HCT116 (cell line): ENCODE data around the gene CYTH2. TPM values are rescaled to one million over a fixed set of nuclear protein-coding genes. Genes with fewer than 3 reads are reported as not detected.

Experiments
- ATAC-seq: fragments of 200-7000 bp; cut with Tn5 transposase; 2 replicates; pipeline ENCODE4 v1.9.1; 2020; ENCODE audit warnings: mild to moderate bottlenecking, moderate library complexity
- BruUV-seq: library from RNA; stranded (reverse); fragments of 400-500 nt; replicated peaks from 2 replicates; lab custom pipeline; 2021; lab: Mats Ljungman, UMichigan
- CTCF ChIA-PET: fragments of 300-600 bp; sonication (Branson Sonifier 250); formaldehyde crosslinking; loops from one replicate; lab custom pipeline; 2021; ENCODE audit warnings: antibody characterized with exemption; lab: Charles Lee
- POLR2A ChIA-PET: fragments of 300-600, 350-600 bp; sonication (Branson Sonifier 250); formaldehyde crosslinking; loops from one replicate; lab custom pipeline; 2021; ENCODE audit warnings: antibody characterized with exemption; lab: Charles Lee
- RAD21 ChIA-PET, 2 experiments: fragments of 300-600 bp; sonication (Branson Sonifier 250); formaldehyde crosslinking; loops; one replicate each; lab custom pipeline; 2023; ENCODE audit warnings: low total read pairs in 2 of 2; ENCODE audit not compliant: uncharacterized antibody in 2 of 2, unreplicated experiment in 2 of 2, low non-redundant PET in 1 of 2; lab: Charles Lee
- DNase-seq: peaks from one replicate; pipeline ENCODE4 v3.0.0-alpha.2; 2010; ENCODE audit warnings: low read depth, low spot score
- H2AFZ ChIP-seq: fragments of 200-600 bp; shearing (Covaris generic), sonication (generic); 2 replicates; pipeline ENCODE4 v1.6.1; 2017; ENCODE audit warnings: low read depth, mixed run types, mixed read lengths, antibody characterized with exemption, low read length; ENCODE audit not compliant: poor library complexity, severe bottlenecking
- H3K27ac ChIP-seq: 2 replicates; pipeline ENCODE4 v1.5.1; 2012; ENCODE audit warnings: low read depth, low read length
- H3K27me3 ChIP-seq: fragments of 200-600 bp; sonication (generic); 2 replicates; pipeline ENCODE4 v1.6.1; 2016; ENCODE audit warnings: mixed run types, low read length, mixed read lengths; ENCODE audit not compliant: insufficient read depth
- H3K36me3 ChIP-seq, 2 experiments: fragments of 200-500 bp in 1 of 2; fragments of 200-600 bp in 1 of 2; sonication (Bioruptor generic) in 1 of 2; sonication (generic) in 1 of 2; 2 replicates each; pipeline versions ENCODE4 v1.5.1 to v1.6.1; 2014 to 2016; ENCODE audit warnings: low read length in 2 of 2, inconsistent platforms in 1 of 2, mixed read lengths in 1 of 2, mixed run types in 1 of 2; ENCODE audit not compliant: insufficient read depth in 2 of 2, control insufficient read depth in 1 of 2
- H3K4me1 ChIP-seq, 2 experiments: fragments of 200-600 bp in 1 of 2; sonication (generic) in 1 of 2; 2 replicates each; pipeline versions ENCODE4 v1.5.1 to v1.6.1; 2012 to 2017; ENCODE audit warnings: low read length in 2 of 2, inconsistent platforms in 1 of 2, mild to moderate bottlenecking in 1 of 2, mixed read lengths in 1 of 2, mixed run types in 1 of 2, moderate library complexity in 1 of 2; ENCODE audit not compliant: insufficient read depth in 2 of 2, control insufficient read depth in 1 of 2
- H3K4me2 ChIP-seq: fragments of 200-600 bp; sonication (generic); 2 replicates; pipeline ENCODE4 v1.6.1; 2017; ENCODE audit warnings: mixed run types, low read length, mixed read lengths
- H3K4me3 ChIP-seq, 2 experiments: fragments of 200-600 bp in 1 of 2; sonication (generic) in 1 of 2; replicated peaks in 1 of 2; 2 replicates each; pipeline ENCODE4 v1.5.1; 2011 to 2016; ENCODE audit warnings: low read length in 2 of 2, control low read depth in 1 of 2, low read depth in 1 of 2, mild to moderate bottlenecking in 1 of 2, mixed read lengths in 1 of 2, mixed run types in 1 of 2
- H3K79me2 ChIP-seq: fragments of 200-600 bp; sonication (generic); 2 replicates; pipeline ENCODE4 v1.6.1; 2017; ENCODE audit warnings: mild to moderate bottlenecking, mixed run types, low read length, moderate library complexity, mixed read lengths; ENCODE audit not compliant: insufficient read depth
- H3K9ac ChIP-seq: fragments of 200-600 bp; sonication (generic); 2 replicates; pipeline ENCODE4 v1.6.1; 2016; ENCODE audit warnings: low read length, mixed read lengths
- H3K9me2 ChIP-seq: fragments of 200-600 bp; sonication (generic), shearing (Covaris generic); 2 replicates; pipeline ENCODE4 v1.6.1; 2017; ENCODE audit warnings: mixed run types, mild to moderate bottlenecking, moderate library complexity; ENCODE audit not compliant: insufficient read depth
- H3K9me3 ChIP-seq, 2 experiments: fragments of 200-500 bp in 1 of 2; fragments of 200-600 bp in 1 of 2; sonication (Bioruptor generic) in 1 of 2; sonication (generic) in 1 of 2; 2 replicates each; pipeline ENCODE4 v1.6.1; 2014 to 2017; ENCODE audit warnings: low read length in 2 of 2, mixed read lengths in 2 of 2, inconsistent platforms in 1 of 2, low read depth in 1 of 2, mild to moderate bottlenecking in 1 of 2, mixed run types in 1 of 2, moderate library complexity in 1 of 2; ENCODE audit not compliant: control insufficient read depth in 1 of 2, insufficient read depth in 1 of 2
- H4K20me1 ChIP-seq: fragments of 200-600 bp; sonication (generic), shearing (Covaris generic); 2 replicates; pipeline ENCODE4 v1.6.1; 2017; ENCODE audit warnings: mixed run types, mild to moderate bottlenecking, moderate library complexity; ENCODE audit not compliant: insufficient read depth
- ATF3 ChIP-seq: IDR thresholded peaks from 2 replicates; pipeline ENCODE4 v1.6.1; 2012
- CBX3 ChIP-seq: IDR thresholded peaks from 2 replicates; pipeline ENCODE4 v1.6.1; 2012; ENCODE audit warnings: low read depth
- CEBPB ChIP-seq: IDR thresholded peaks from 2 replicates; pipeline ENCODE4 v1.6.1; 2012; ENCODE audit warnings: low read depth
- EGR1 ChIP-seq: IDR thresholded peaks from 2 replicates; pipeline ENCODE4 v1.6.1; 2012; ENCODE audit warnings: low read depth
- ELF1 ChIP-seq: IDR thresholded peaks from 2 replicates; pipeline ENCODE4 v1.6.1; 2012; ENCODE audit warnings: low read depth, borderline replicate concordance
- EZH2phosphoT487 ChIP-seq: fragments of 200-600 bp; IDR thresholded peaks from 2 replicates; pipeline ENCODE4 v1.6.1; 2018; ENCODE audit warnings: antibody characterized with exemption, borderline replicate concordance
- MAX ChIP-seq: IDR thresholded peaks from 2 replicates; pipeline ENCODE4 v1.6.1; 2012
- POLR2A ChIP-seq: IDR thresholded peaks from 2 replicates; pipeline ENCODE4 v1.7.0; 2011; ENCODE audit warnings: borderline replicate concordance; ENCODE audit not compliant: insufficient read depth, insufficient read length; ENCODE audit errors: extremely low read depth
- SRF ChIP-seq: IDR thresholded peaks from 2 replicates; pipeline ENCODE4 v1.6.1; 2012; ENCODE audit warnings: low read depth
- YY1 ChIP-seq: IDR thresholded peaks from 2 replicates; pipeline ENCODE4 v1.6.1; 2011; ENCODE audit warnings: low read length, low read depth, moderate library complexity, mild to moderate bottlenecking; ENCODE audit not compliant: insufficient replicate concordance; ENCODE audit errors: extremely low read depth
- ZFX ChIP-seq: fragments of 450-650 bp; IDR thresholded peaks from 2 replicates; pipeline ENCODE4 v1.6.1; 2017
- intact Hi-C: fragments of 100-400 bp; cut with micrococcal nuclease; formaldehyde crosslinking; loops from 2 replicates; pipeline ENCODE4 v1.10.0; 2022
- total RNA-seq: library from RNA; stranded (reverse); gene quantifications from one replicate; pipeline ENCODE4 v1.2.1, GENCODE V29; 2021; ENCODE audit not compliant: unreplicated experiment

CYTH2 gene
- total RNA-seq, 1 experiment from 2014 or later: 75.3 TPM

- DNase-seq (no peak), ATAC-seq (no peak)
- no TSS peak for BruUV-seq
- Histone ChIP-seq H3K9me2 (no peaks in the 10 kb centered on the region), H3K9me3 (peaks cover 0 to 14% of the 10 kb centered on the region in 2 experiments; a peak in 1 of 4 replicates), H2AFZ (no peak overlapping the region), H3K4me1 (peaks cover 10 to 14% of the 10 kb centered on the region in 2 experiments; a peak in 3 of 4 replicates), H3K4me2 (no peak overlapping the region), H3K27ac (no peak overlapping the region), H3K27me3 (no peaks in the 10 kb centered on the region), H3K79me2 (no peaks in the 10 kb centered on the region), H3K36me3 (no peaks in the 10 kb centered on the region), H4K20me1 (no peaks in the 10 kb centered on the region), H3K4me3 (no peak overlapping the region), H3K9ac (no peak overlapping the region)
- POLR2A ChIA-PET: no interaction called here
- intact Hi-C loops: no loop called here
- CTCF ChIA-PET: no interaction called here
- peak; percentile 42; the same call in 1 of the 2 replicates for TF ChIP-seq CBX3
- no peak for TF ChIP-seq ELF1
- TF ChIP-seq SRF: no peak
- peak; percentile 86 for TF ChIP-seq YY1
- no peak for TF ChIP-seq MAX
- RAD21 ChIA-PET: no interaction called here
These were observed 55.1 kb downstream of the CYTH2 start for GRCh38 chr19:48524221-48524620.

- CTCF ChIA-PET: no interaction called here
- Histone ChIP-seq H3K9me2 (no peaks in the 10 kb centered on the region), H3K4me1 (peaks cover 5 to 9% of the 10 kb centered on the region in 2 experiments; a peak in 3 of 4 replicates), H3K27me3 (no peaks in the 10 kb centered on the region), H3K9me3 (peaks cover 0 to 17% of the 10 kb centered on the region in 2 experiments; a peak in 1 of 4 replicates), H3K4me2 (no peak overlapping the region), H4K20me1 (no peaks in the 10 kb centered on the region), H2AFZ (no peak overlapping the region)
- BruUV-seq: no TSS peak
- ATAC-seq: no peak
- TF ChIP-seq EGR1 (no peak), POLR2A (no peak), CEBPB (no peak), ZFX (no peak), ATF3 (no peak), EZH2phosphoT487 (no peak)
- TF ChIP-seq, all 23 proteins: peak for 0
- Histone ChIP-seq H3K27ac (no peak overlapping the region), H3K79me2 (no peaks in the 10 kb centered on the region), H3K9ac (no peak overlapping the region), H3K4me3 (no peak overlapping the region), H3K36me3 (no peaks in the 10 kb centered on the region)
- ChIA-PET POLR2A (no interaction called here), RAD21 (no interaction called here)
- intact Hi-C loops: no loop called here
- no peak for DNase-seq
These were observed 55.6 kb downstream of the CYTH2 start for GRCh38 chr19:48524732-48525131.
